Astrocyte (in vitro differentiated cells and primary cell): Measurements from ENCODE around the gene TAF1L. TPM values are rescaled to one million over a fixed set of nuclear protein-coding genes. Genes with fewer than 3 reads are reported as not detected.

Experiments
- DNase-seq: peaks from one replicate; pipeline ENCODE4 v3.0.0-alpha.2; 2010; ENCODE audit warnings: low read depth
- FAIRE-seq: peaks from 2 replicates; lab custom pipeline; 2011; peaks lifted over from hg19 to GRCh38; lab: Jason Lieb, UNC
- H2AFZ ChIP-seq: 2 replicates; pipeline ENCODE4 v1.6.0; 2012; ENCODE audit warnings: low read depth, low read length, inconsistent platforms
- H3K27ac ChIP-seq: 2 replicates; pipeline ENCODE4 v1.5.1; 2011; ENCODE audit warnings: low read depth, low read length, inconsistent platforms
- H3K27me3 ChIP-seq: 2 replicates; pipeline ENCODE4 v1.6.0; 2011; ENCODE audit warnings: low read length, inconsistent platforms; ENCODE audit not compliant: insufficient read depth
- H3K36me3 ChIP-seq: 2 replicates; pipeline ENCODE4 v1.5.1; 2011; ENCODE audit warnings: low read length, inconsistent platforms; ENCODE audit not compliant: insufficient read depth
- H3K4me1 ChIP-seq: 2 replicates; pipeline ENCODE4 v1.5.1; 2011; ENCODE audit warnings: low read length, inconsistent platforms; ENCODE audit not compliant: insufficient read depth
- H3K4me2 ChIP-seq: 2 replicates; pipeline ENCODE4 v1.6.0; 2012; ENCODE audit warnings: low read length, inconsistent platforms
- H3K4me3 ChIP-seq: 2 replicates; pipeline ENCODE4 v1.5.1; 2011; ENCODE audit warnings: low read depth, mild to moderate bottlenecking, low read length, inconsistent platforms; ENCODE audit not compliant: insufficient read depth
- H3K79me2 ChIP-seq: 2 replicates; pipeline ENCODE4 v1.6.0; 2012; ENCODE audit warnings: mild to moderate bottlenecking, low read length, inconsistent platforms; ENCODE audit not compliant: insufficient read depth
- H3K9ac ChIP-seq: 2 replicates; pipeline ENCODE4 v1.6.0; 2012; ENCODE audit warnings: mild to moderate bottlenecking, low read length, inconsistent platforms
- H3K9me3 ChIP-seq: 2 replicates; pipeline ENCODE4 v1.5.1; 2012; ENCODE audit warnings: low read depth, mild to moderate bottlenecking, low read length, inconsistent platforms; ENCODE audit not compliant: insufficient read depth
- H4K20me1 ChIP-seq: 2 replicates; pipeline ENCODE4 v1.6.0; 2012; ENCODE audit warnings: low read length, inconsistent platforms; ENCODE audit not compliant: insufficient read depth
- H3K27ac Mint-ChIP-seq: one replicate; pipeline ENCODE4 v1.8.0; 2021; ENCODE audit warnings: mild to moderate bottlenecking, mixed read lengths; ENCODE audit not compliant: unreplicated experiment
- H3K27me3 Mint-ChIP-seq: one replicate; pipeline ENCODE4 v1.8.0; 2021; ENCODE audit warnings: low read depth, mixed read lengths; ENCODE audit not compliant: unreplicated experiment
- H3K36me3 Mint-ChIP-seq: one replicate; pipeline ENCODE4 v1.8.0; 2021; ENCODE audit warnings: low read depth, mixed read lengths; ENCODE audit not compliant: unreplicated experiment
- H3K4me1 Mint-ChIP-seq: one replicate; pipeline ENCODE4 v1.8.0; 2021; ENCODE audit warnings: low read depth, mixed read lengths; ENCODE audit not compliant: unreplicated experiment
- H3K4me3 Mint-ChIP-seq: one replicate; pipeline ENCODE4 v1.8.0; 2021; ENCODE audit warnings: mild to moderate bottlenecking, moderate library complexity, mixed read lengths; ENCODE audit not compliant: unreplicated experiment
- H3K9me3 Mint-ChIP-seq: one replicate; pipeline ENCODE4 v1.8.0; 2021; ENCODE audit warnings: mild to moderate bottlenecking, mixed read lengths; ENCODE audit not compliant: unreplicated experiment
- CTCF ChIP-seq: IDR thresholded peaks from 2 replicates; pipeline ENCODE4 v1.5.1; 2011; ENCODE audit warnings: low read depth, mild to moderate bottlenecking, inconsistent platforms, low read length, moderate library complexity; ENCODE audit not compliant: insufficient read depth
- EZH2 ChIP-seq: IDR thresholded peaks from 2 replicates; pipeline ENCODE4 v1.6.1; 2012; ENCODE audit warnings: mild to moderate bottlenecking, low read length, inconsistent platforms; ENCODE audit not compliant: insufficient read depth
- total RNA-seq: library from RNA; stranded (reverse); gene quantifications from 2 replicates; pipeline ENCODE4 v1.2.1, GENCODE V29; 2021

Gene TAF1L
- total RNA-seq, 1 donor from 2014 or later: 0.02 TPM

DNA sequence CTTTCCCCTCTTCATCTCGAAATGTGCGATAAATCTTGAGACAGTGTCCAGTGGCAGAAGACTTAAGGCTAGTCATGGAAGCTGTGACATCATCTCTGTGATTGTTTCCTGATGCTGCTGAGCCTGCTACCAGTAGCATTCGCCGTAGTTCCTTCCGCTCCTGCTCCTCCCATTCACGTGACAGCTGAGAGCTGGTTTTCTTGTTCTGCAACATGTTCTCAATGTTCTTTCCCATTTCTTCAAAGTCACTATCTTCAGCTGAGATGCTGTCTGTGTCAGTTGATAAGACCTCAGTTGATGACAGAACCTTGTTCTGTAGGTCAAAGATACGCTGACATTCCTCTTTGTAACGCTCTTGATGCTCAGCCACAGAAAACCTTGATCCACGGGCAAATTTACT lies 3.5 kb downstream of the TAF1L start:
- Mint-ChIP-seq H3K36me3 (no peaks in the 10 kb centered on the region), H3K27ac (no peak overlapping the region)

DNA sequence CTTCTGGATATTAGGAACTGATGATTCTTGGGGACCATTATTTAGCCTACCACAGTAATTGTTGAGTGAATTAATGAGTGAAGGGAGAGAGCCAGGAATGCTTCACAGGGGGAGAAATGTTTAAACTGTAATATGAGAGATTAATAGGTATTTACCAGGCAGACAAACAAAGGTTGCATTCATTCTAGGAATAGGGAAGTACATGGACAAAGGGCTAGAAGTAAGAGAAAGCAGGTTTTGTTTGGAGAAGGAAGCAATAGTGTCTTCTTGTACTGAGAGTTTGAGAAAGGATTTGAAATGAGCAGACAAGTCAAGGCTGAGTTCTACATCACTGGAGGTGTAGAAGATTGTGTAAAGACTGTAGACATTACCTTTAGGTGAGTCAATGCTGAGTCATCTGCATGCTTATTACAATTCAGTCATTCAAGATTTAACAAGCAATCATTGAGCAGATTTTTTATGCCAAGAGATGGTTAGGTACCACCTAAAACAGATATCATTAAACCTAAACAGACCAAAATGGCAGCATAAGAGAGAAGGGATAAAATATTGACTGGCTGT lies 8.0 kb downstream of the TAF1L start:
- Histone ChIP-seq H3K4me3 (no peak overlapping the region), H3K27me3 (no peaks in the 10 kb centered on the region), H3K9ac (no peak overlapping the region), H3K4me1 (no peaks in the 10 kb centered on the region), H3K9me3 (no peaks in the 10 kb centered on the region), H3K4me2 (no peak overlapping the region), H3K27ac (no peak overlapping the region), H2AFZ (peak overlapping the region; percentile 2), H4K20me1 (no peaks in the 10 kb centered on the region), H3K36me3 (no peaks in the 10 kb centered on the region), H3K79me2 (no peaks in the 10 kb centered on the region)
- no peak overlapping the region for H3K4me3 Mint-ChIP-seq
- peak; percentile 54 for FAIRE-seq
- TF ChIP-seq EZH2: no peak
- no peak for TF ChIP-seq CTCF
- no peak overlapping the region for H3K27ac Mint-ChIP-seq
- H3K9me3 Mint-ChIP-seq: no peaks in the 10 kb centered on the region
- no peaks in the 10 kb centered on the region for H3K27me3 Mint-ChIP-seq
- no peaks in the 10 kb centered on the region for H3K36me3 Mint-ChIP-seq
- peak; percentile 29 for DNase-seq
- no peaks in the 10 kb centered on the region for H3K4me1 Mint-ChIP-seq

More for the DNA sequence above, 3.5 kb downstream of the TAF1L start:
- H3K4me2 ChIP-seq: no peak overlapping the region
- H4K20me1 ChIP-seq: no peaks in the 10 kb centered on the region
- TF ChIP-seq CTCF (no peak), EZH2 (no peak)
- H3K27me3 ChIP-seq: no peaks in the 10 kb centered on the region
- H2AFZ ChIP-seq: no peak overlapping the region
- H3K36me3 ChIP-seq: no peaks in the 10 kb centered on the region
- Mint-ChIP-seq H3K4me1 (no peaks in the 10 kb centered on the region), H3K4me3 (no peak overlapping the region), H3K9me3 (peaks cover 4% of the 10 kb centered on the region), H3K27me3 (peaks cover 4% of the 10 kb centered on the region)
- H3K9me3 ChIP-seq: no peaks in the 10 kb centered on the region
- no peaks in the 10 kb centered on the region for H3K79me2 ChIP-seq
- no peak overlapping the region for H3K9ac ChIP-seq
- no peak overlapping the region for H3K4me3 ChIP-seq
- no peak overlapping the region for H3K27ac ChIP-seq
- no peaks in the 10 kb centered on the region for H3K4me1 ChIP-seq
- FAIRE-seq (no peak), DNase-seq (no peak)

DNA sequence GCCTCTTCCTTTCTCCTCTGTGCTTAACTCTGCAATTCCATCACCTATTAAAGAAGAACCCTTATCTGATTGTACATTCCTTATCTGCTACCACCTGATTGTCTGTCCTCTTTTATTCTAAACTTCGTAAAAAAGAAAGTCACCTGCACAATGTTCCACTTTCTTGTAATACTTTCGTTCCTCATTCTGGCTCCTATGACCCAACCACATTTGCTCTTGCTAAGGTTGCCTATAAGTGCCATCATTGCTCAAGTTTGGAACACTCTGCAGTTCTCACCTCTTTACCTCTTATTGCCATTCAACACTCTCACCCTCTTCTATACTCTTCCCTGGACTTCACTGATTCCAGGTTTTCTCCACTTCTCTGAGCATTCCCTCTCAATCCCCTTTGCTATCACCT lies 10.1 kb downstream of the TAF1L start:
- Histone ChIP-seq H3K4me2 (no peak overlapping the region), H3K9me3 (no peaks in the 10 kb centered on the region), H3K27me3 (no peaks in the 10 kb centered on the region), H3K4me1 (no peaks in the 10 kb centered on the region), H3K79me2 (no peaks in the 10 kb centered on the region), H2AFZ (no peak overlapping the region), H3K36me3 (no peaks in the 10 kb centered on the region), H3K9ac (no peak overlapping the region), H3K27ac (no peak overlapping the region), H3K4me3 (no peak overlapping the region), H4K20me1 (no peaks in the 10 kb centered on the region)
- FAIRE-seq (no peak), DNase-seq (no peak)
- no peaks in the 10 kb centered on the region for H3K36me3 Mint-ChIP-seq
- no peak overlapping the region for H3K4me3 Mint-ChIP-seq
- no peak overlapping the region for H3K27ac Mint-ChIP-seq
- no peaks in the 10 kb centered on the region for H3K9me3 Mint-ChIP-seq
- no peaks in the 10 kb centered on the region for H3K27me3 Mint-ChIP-seq
- TF ChIP-seq EZH2: no peak
- no peak for TF ChIP-seq CTCF
- H3K4me1 Mint-ChIP-seq: no peaks in the 10 kb centered on the region
